Hindlimb muscle (tissue), 1 donor: ENCODE results near the gene RASL12. TPM values are rescaled to one million over a fixed set of nuclear protein-coding genes. Genes with fewer than 3 reads are reported as not detected.
"Not testable (repeated sequence)": the region's sequence is repeated elsewhere in the genome, so short reads cannot be mapped to it uniquely, and the experiment has no call there.

ENCODE experiments used
- DNase-seq: peaks from one replicate; pipeline ENCODE4 v3.0.0-alpha.2; 2013
- polyA plus RNA-seq: library from polyadenylated mRNA; unstranded; fragments of 120-200 nt; gene quantifications from one replicate; pipeline ENCODE4 v1.2.1, GENCODE V29; 2013; ENCODE audit not compliant: insufficient read length

RASL12 gene
- polyA plus RNA-seq, 1 donor, result 14.1 TPM

DNA sequence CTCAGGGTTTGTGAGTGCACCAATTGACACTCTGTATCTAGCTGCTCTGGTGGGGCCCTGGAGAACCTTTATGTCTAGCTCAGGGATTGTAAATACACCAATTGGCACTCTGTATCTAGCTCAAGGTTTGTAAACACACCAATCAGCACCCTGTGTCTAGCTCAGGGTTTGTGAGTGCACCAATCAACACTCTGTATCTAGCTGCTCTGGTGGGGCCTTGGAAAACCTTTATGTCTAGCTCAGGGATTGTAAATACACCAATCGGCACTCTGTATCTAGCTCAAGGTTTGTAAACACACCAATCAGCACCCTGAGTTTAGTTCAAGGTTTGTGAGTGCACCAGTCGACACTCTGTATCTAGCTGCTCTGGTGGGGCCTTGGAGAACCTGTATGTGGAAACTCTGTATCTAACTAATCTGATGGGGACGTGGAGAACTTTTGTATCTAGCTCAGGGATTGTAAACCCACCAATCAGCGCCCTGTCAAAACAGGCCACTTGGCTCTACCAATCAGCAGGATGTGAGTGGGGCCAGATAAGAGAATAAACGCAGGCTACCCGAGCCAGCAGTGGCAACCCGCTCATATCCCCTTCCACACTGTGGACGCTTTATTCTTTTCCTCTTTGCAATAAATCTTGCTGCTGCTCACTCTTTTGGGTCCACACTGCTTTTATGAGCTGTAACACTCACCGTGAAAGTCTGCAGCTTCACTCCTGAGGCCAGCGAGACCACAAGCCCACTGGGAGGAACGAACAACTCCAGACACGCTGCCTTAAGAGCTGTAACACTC lies 8.0 kb upstream of the RASL12 start:
- not testable (repeated sequence) for DNase-seq

- DNase-seq, result not testable (repeated sequence)
Measured at GRCh38 chr15:65074946-65075345, 7.2 kb upstream of the RASL12 start.

DNA sequence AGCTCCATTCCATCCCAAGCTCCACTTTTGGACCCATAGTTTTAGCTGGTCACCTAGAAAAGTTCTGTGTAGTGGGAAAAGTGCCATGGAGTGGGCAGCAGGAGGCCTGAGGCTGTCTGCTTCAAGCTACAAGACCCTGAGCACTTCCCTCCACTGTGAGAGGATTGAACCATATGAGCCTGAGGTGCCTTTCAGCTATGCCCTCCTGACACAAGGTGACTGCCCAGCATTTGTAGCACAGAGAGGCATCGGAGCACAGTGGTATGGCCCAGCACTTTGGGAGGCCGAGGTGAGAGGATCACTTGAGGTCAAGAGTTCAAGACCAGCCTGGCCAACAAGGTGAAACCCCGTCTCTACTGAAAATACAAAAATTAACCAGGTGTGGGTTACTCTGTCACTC lies 4.8 kb upstream of the RASL12 start:
- DNase-seq, result no peak

DNA sequence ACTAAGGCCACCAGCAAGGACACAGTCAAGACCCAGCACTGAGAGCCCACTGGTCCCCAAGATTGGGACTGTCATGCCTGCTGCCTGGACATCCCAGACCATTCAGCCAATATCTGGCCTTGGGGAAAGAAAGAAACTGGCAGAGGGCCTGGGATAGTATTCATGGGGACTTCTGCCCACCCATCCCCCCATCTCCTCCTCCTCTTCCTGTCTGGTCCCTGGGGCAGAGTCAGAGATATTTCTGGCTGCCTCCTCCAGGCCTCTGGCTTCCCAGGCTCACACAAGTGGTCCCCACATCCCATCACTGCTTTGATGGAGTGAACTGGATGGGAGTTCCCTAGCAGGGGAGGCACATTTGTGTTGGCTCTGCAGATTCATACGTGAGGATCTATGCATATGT lies 4.2 kb upstream of the RASL12 start:
- DNase-seq, result peak; percentile 43

DNA sequence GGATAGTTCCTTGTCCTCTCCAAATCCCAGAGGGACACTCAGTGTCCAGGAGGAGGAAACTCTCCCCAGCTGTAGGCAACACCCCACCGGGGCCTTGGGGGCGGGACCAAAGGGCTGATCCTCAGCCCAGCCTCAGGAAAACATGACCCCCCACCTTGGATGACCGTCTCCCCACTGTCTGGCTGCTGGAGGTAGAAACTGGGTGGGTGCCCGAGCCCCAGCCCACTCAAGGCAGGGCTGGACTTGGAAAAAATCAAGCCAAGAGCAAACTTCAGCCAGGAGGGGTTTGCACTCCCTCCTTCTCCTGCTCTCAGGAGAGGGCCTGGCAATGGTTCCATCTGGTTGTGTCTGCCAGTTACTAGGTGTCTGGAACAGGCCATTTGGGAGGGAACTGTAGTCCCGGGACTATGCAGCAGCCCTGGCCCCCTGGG lies 3.6 kb upstream of the RASL12 start:
- peak; percentile 36 for DNase-seq

- DNase-seq, result no peak
Measured at GRCh38 chr15:65069779-65070546, 2.2 kb upstream of the RASL12 start.

DNA sequence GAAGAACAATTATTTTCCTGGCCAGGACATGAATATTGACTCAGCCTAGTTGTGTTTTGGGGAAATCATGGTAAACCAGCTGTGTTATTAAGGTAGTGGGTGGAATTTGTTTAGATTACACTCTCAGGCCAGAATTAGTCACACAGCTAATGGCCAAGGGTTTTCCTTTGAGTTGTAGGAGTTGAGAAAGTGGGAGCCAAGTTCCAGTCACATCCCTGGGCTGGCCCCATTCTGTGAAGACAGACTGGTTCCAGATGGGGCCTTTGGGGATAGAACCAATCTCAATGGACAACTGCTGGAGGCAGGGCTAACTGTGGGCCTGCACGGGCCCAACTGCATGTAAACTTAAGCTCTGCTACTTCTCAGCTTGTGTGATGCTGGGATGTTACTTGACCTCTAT lies 1.4 kb upstream of the RASL12 start:
- DNase-seq, result no peak

GRCh38 chr15:65068403-65068788 lies 605 bp upstream of the RASL12 start:
- no peak for DNase-seq

- no peak for DNase-seq
Measured at GRCh38 chr15:65067317-65067644, 510 bp downstream of the RASL12 start.

- no peak for DNase-seq
Measured at GRCh38 chr15:65066635-65067316, 1.0 kb downstream of the RASL12 start.

DNA sequence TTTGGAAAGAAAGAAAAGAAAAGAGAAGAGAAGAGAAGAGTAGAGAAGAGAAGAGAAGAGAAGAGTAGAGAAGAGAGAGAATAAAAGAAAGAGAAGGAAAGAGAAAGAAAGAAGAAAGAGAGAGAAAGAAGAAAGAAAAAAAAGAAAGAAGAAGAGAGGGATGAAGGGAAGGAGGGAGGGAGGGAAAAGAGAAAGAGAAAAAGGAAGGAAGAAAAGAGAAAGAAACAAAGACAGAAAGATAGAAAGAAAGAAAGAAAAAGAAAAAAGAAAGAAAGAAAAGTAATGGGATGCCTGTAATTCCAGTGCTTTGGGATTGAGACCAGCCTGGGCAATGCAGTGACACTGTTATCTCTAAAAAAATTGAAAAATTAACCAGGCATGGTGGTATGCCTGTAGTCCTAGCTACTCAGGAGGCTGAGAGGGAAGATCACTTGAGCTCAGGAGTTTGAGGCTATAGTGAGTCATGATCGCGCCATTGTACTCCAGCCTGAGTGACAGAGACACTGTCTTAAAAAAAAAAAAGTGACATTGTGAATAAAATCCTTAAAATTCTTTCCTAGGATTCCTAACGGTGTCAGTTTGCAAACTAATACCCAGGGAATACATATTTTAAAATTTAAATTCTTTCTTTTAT lies 1.7 kb downstream of the RASL12 start:
- no peak for DNase-seq

GRCh38 chr15:65062726-65063125 lies 5.1 kb downstream of the RASL12 start:
- no peak for DNase-seq

DNA sequence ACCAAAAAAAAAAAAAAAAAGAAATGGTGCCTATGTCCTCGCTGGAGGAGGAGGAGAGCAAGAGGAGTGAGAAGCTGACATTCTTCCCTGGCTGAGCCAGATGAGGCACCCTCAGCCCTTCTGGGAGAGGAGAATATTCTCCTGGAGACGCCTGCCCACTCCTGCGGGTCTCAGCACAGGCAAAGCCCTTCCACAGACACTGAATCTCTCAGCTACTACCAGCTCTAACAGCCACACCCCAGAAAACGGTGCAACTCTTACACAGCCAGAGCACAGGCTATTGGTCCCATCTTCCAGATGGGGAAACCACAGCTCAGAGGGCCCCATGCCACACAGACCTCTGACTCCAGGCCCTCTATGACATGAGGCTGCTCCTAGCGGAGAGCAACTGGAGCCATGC lies 5.7 kb downstream of the RASL12 start:
- no peak for DNase-seq

DNA sequence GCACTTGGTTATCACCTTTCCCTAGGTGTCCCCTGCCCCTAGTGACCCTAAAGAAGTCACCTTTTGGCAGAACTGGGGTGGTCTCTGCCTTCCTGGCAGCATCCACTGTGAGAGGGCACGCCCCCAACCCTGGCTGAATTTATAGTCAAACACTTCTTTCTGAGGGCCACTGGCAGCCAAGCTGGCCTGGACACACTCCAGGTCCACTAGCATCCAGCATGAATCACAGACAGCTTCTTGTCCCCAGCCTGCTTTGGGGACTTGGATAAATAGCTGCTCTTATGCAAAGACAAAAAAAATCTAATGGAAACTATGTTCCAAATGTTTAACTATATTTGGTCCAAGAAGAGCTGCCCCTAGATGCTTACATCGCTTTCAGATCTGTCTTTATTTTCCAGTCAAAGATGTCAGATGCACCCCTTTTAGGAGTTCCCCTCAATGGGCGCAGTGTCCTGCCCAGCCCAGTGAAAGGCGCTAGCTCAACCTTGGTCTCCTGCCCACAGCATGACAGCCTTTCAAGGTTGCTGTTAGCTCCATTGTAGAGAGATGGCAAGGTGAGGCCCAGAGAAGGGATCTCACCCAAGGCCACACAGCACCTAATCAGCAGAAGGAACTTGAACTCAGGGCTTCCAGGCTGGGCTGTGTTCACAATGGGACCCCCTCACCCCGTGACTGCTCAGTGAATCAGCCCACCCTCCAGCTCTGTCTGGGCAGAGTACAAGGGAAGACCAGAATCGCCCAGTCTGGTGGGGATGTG lies 7.0 kb downstream of the RASL12 start:
- no peak for DNase-seq

GRCh38 chr15:65059931-65060596 lies 7.7 kb downstream of the RASL12 start:
- no peak for DNase-seq

GRCh38 chr15:65059369-65059750 lies 8.4 kb downstream of the RASL12 start:
- DNase-seq, result no peak

GRCh38 chr15:65058394-65059368 lies 9.1 kb downstream of the RASL12 start:
- DNase-seq, result no peak

DNA sequence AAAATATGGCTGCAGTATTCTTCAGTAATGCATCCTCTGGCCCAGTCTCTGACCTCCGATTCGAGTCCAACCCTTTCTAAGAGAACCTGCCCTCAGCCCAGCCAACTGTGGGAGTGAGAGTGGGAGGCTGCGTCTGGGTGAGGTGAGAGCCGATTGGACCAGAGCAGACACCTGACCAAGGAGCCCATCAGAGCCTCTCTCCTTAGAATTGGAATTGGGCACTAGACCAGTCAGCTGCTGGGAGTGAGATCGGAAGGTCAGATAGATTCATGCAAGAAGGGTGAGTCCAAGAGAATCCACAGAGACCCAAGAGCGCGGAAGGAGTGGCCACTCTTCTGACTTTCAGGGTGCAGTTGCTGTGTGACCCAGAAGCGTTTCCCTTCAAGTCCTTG lies 10.2 kb downstream of the RASL12 start:
- DNase-seq, result no peak

DNA sequence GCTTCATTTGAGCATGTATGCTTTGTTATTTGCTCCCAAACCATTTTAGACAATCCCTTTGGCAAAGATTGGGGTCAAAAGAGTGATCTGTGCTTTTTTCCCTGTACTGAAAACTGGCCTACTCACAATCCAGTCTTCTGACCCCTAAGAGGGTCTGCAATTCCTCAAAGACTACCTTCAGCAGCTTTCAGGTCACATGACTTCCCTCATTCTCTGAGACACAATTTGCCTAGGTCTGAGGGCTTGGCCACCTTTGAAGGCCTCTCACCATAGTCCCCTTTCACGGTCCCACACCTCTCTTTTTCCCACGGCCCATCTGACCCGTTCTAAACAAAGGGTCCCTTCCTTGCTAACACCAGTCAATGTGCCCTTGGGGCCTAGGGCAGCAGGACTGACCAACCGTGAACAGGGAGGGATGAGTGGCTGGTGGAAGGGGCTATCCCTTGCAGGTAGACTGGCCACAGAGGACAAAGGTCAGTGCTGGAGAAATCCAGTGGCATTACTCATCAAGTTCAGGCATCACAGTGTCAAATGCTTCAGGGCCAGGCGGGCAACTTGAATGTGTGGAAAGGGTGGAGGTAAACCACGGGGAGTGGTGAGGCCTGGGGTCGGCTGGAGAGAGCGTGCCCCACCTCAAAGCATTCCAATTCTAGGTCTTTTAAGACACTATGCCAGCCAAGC lies 10.8 kb downstream of the RASL12 start:
- DNase-seq, result no peak

DNA sequence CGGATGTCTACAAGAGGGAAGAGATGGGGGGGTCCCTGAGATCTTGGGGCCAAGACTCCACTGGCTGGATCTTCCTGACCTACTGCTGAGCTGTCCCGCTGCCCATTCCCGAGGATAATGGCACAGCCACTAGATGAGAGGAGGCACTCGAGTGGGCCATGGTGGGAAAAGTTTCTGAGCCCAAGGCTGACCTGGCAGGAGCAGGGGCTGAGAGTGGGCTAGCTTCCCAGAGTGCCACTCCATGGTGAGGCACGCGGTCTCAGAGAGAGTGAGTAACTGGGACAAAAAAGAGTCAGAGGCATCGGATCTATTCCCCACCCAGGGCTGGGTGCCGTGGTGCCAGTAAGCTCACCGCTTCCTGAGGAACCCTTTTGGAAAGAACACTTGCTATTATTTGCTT lies 11.7 kb downstream of the RASL12 start:
- no peak for DNase-seq
